ENCODE measurements around the gene IFNB1. TPM values are rescaled to one million over a fixed set of nuclear protein-coding genes. Genes with fewer than 3 reads are reported as not detected.

Gene IFNB1
- total and polyA plus RNA-seq, 2 experiments from 2014 or later: not detected

DNA sequence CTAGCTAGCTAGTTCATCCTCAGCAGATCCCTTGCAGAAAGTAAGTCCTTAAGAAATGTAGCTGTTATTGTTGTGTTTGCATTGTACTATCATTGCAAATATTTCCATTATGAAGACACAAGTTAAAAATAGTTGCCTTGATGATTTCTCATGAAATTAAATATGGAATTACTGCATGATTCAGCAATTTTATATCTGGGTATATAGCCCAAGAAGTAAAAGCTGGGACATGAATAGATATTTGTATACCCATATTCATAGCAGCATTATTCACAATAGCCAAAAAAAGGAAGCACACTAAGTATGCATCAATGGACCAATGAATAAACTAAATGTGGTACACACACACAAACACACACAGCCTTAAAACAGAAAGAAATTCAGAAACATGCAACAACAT is 6.8 kb downstream of the IFNB1 start:
- Histone ChIP-seq H3K27me3 (no peaks in the 10 kb centered on the region), H3K4me1 (ENCODE audit: insufficient read depth) (no peaks in the 10 kb centered on the region), H3K4me2 (no peak overlapping the region), H3K79me2 (no peaks in the 10 kb centered on the region), H3K9me2 (replicated peaks; ENCODE audit: insufficient read depth) (no peaks in the 10 kb centered on the region), H3K36me3 (replicated peaks; ENCODE audit: insufficient read depth, low read depth) (no peaks in the 10 kb centered on the region), H3K27ac (no peak overlapping the region), H3K4me3 (no peak overlapping the region), H3K9me3 (ENCODE audit: low read depth) (no peaks in the 10 kb centered on the region), H2AFZ (no peak overlapping the region), H4K20me1 (ENCODE audit: insufficient read depth, poor library complexity, severe bottlenecking) (no peaks in the 10 kb centered on the region)
- TF ChIP-seq EZH2phosphoT487 (IDR thresholded peaks at IDR 0.05; ENCODE audit: low read depth, severe bottlenecking, unreplicated experiment): no peak
- DNase-seq (ENCODE audit: low spot score): no peak

DNA sequence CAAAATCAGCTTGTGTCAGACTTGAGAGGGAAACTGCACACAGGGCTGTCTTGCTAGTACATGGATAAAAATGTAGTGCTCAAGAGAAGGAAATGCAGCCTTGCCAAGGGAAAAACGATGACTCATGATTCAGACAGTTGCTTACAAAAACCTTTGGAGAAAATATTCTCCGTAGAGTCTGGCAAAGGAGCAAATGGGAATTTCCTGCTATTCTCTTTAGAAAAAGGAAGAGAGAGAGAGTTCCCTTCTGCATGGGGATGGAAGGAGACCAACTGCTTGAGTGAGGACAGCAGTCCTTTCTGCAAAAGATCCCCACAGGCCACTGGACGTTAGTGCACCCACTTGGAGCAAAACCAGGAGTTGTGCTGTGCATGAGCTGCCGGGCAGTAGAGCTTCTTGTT is 7.6 kb downstream of the IFNB1 start:
- 49% methylated on average over 4 of the region's 4 CpGs for WGBS (ENCODE audit: low lambda C conversion rate, missing lambda C conversion rate)
- H3K4me2 ChIP-seq: peak overlapping the region; percentile 41

DNA sequence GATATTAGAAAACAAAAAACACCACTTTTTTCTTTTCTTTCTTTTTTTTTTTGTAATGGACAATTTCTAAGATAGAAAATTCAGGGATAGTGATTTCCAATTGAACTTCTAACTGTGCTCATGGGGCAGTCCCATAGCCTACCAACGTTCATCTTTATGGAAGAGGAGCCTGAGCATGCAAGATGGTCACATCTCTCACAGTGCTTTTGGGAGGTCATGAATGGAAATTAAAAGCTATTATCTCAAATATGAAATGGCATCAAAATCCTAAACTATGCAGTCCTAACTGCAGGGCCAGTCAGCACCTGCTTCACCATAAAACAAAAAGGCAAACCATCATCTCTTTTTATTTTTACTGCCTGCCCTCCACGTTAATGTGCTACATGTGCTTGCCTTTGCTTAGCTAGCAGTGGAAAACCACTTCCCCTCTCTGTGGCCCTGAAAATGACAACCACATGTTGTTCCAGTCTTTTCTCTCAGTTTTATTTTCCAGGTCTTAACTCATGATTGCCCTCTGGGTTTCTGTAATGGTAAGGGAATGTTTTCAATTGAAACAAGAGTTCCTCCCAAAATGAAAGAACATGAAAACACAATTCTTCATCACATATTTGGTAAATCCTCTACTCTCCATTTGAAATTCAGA is 16.7 kb downstream of the IFNB1 start:
- Histone ChIP-seq H3K27me3 (no peaks in the 10 kb centered on the region), H3K9me3 (ENCODE audit: low read depth) (no peaks in the 10 kb centered on the region), H3K4me1 (ENCODE audit: insufficient read depth) (no peaks in the 10 kb centered on the region), H3K9me2 (replicated peaks; ENCODE audit: insufficient read depth) (no peaks in the 10 kb centered on the region), H3K79me2 (no peaks in the 10 kb centered on the region), H3K27ac (no peak overlapping the region), H2AFZ (no peak overlapping the region), H3K4me2 (no peak overlapping the region), H4K20me1 (ENCODE audit: insufficient read depth, poor library complexity, severe bottlenecking) (no peaks in the 10 kb centered on the region), H3K36me3 (replicated peaks; ENCODE audit: insufficient read depth, low read depth) (no peaks in the 10 kb centered on the region), H3K4me3 (no peak overlapping the region)
- WGBS (ENCODE audit: low lambda C conversion rate, missing lambda C conversion rate): 53% methylated on average over 2 of the region's 2 CpGs
- peak; percentile 16 for DNase-seq (ENCODE audit: low spot score)
- TF ChIP-seq, protein P1, sequence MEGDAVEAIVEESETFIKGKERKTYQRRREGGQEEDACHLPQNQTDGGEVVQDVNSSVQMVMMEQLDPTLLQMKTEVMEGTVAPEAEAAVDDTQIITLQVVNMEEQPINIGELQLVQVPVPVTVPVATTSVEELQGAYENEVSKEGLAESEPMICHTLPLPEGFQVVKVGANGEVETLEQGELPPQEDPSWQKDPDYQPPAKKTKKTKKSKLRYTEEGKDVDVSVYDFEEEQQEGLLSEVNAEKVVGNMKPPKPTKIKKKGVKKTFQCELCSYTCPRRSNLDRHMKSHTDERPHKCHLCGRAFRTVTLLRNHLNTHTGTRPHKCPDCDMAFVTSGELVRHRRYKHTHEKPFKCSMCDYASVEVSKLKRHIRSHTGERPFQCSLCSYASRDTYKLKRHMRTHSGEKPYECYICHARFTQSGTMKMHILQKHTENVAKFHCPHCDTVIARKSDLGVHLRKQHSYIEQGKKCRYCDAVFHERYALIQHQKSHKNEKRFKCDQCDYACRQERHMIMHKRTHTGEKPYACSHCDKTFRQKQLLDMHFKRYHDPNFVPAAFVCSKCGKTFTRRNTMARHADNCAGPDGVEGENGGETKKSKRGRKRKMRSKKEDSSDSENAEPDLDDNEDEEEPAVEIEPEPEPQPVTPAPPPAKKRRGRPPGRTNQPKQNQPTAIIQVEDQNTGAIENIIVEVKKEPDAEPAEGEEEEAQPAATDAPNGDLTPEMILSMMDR (IDR thresholded peaks at IDR 0.05; ENCODE audit: poor library complexity): no peak
- TF ChIP-seq EZH2phosphoT487 (IDR thresholded peaks at IDR 0.05; ENCODE audit: low read depth, severe bottlenecking, unreplicated experiment) (no peak), EZH2 (IDR thresholded peaks at IDR 0.05; ENCODE audit: borderline replicate concordance) (no peak)

More for the DNA sequence above, 7.6 kb downstream of the IFNB1 start:
- H4K20me1 ChIP-seq (ENCODE audit: insufficient read depth, poor library complexity, severe bottlenecking): no peaks in the 10 kb centered on the region
- H3K9me3 ChIP-seq (ENCODE audit: low read depth): no peaks in the 10 kb centered on the region
- peak; percentile 76 for DNase-seq (ENCODE audit: low spot score)
- TF ChIP-seq, protein P1 (IDR thresholded peaks at IDR 0.05; ENCODE audit: poor library complexity): no peak
- H3K36me3 ChIP-seq (replicated peaks; ENCODE audit: insufficient read depth, low read depth): no peaks in the 10 kb centered on the region
- H3K4me1 ChIP-seq (ENCODE audit: insufficient read depth): no peaks in the 10 kb centered on the region
- H3K79me2 ChIP-seq: no peaks in the 10 kb centered on the region
- H3K27ac ChIP-seq: peak overlapping the region; percentile 46
- no peak overlapping the region for H3K4me3 ChIP-seq
- no peaks in the 10 kb centered on the region for H3K9me2 ChIP-seq (replicated peaks; ENCODE audit: insufficient read depth)
- no peak overlapping the region for H2AFZ ChIP-seq
- H3K27me3 ChIP-seq: no peaks in the 10 kb centered on the region

DNA sequence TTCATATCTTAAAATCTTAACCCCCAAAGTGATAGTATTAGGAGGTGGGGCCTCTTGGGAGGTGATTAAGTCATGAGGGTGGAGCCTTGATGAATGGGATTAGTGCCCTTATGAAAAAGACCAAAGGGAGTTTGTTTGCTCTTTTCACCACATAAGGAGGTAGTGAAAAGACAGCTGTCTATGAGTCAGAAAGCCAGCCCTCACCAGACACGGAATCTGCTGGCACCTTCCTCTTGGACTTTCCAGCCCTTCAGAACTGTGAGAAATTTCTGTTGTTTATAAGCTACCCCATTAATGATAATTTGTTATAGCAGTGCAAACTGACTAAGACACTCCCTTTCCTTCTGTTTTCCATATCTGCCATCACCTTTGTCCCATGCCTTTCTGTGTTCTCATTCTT is 20.8 kb downstream of the IFNB1 start:
- TF ChIP-seq, protein P1 (IDR thresholded peaks at IDR 0.05; ENCODE audit: poor library complexity): no peak
- TF ChIP-seq EZH2 (IDR thresholded peaks at IDR 0.05; ENCODE audit: borderline replicate concordance) (no peak), EZH2phosphoT487 (IDR thresholded peaks at IDR 0.05; ENCODE audit: low read depth, severe bottlenecking, unreplicated experiment) (no peak)
- H3K36me3 ChIP-seq (replicated peaks; ENCODE audit: insufficient read depth, low read depth): no peaks in the 10 kb centered on the region

More for the DNA sequence above, 20.8 kb downstream of the IFNB1 start:
- H3K79me2 ChIP-seq: no peaks in the 10 kb centered on the region
- no peak overlapping the region for H3K4me2 ChIP-seq
- no peaks in the 10 kb centered on the region for H3K9me3 ChIP-seq (ENCODE audit: low read depth)
- H3K4me3 ChIP-seq: no peak overlapping the region
- no peak overlapping the region for H2AFZ ChIP-seq
- 63% methylated on average over 1 of the region's 1 CpG for WGBS (ENCODE audit: low lambda C conversion rate, missing lambda C conversion rate)
- DNase-seq (ENCODE audit: low spot score): no peak
- H4K20me1 ChIP-seq (ENCODE audit: insufficient read depth, poor library complexity, severe bottlenecking): no peaks in the 10 kb centered on the region
- H3K9me2 ChIP-seq (replicated peaks; ENCODE audit: insufficient read depth): no peaks in the 10 kb centered on the region
- no peaks in the 10 kb centered on the region for H3K4me1 ChIP-seq (ENCODE audit: insufficient read depth)
- H3K27ac ChIP-seq: no peak overlapping the region
- H3K27me3 ChIP-seq: no peaks in the 10 kb centered on the region

All from hepatocyte (in vitro differentiated cells).